Glomerular endothelial cell (primary cell): ENCODE results near the gene SLC4A11. TPM values are rescaled to one million over a fixed set of nuclear protein-coding genes. Genes with fewer than 3 reads are reported as not detected.

Experiments used
- DNase-seq: peaks from one replicate; pipeline ENCODE4 v3.0.0-alpha.2; 2011; ENCODE audit warnings: low read depth, low spot score; ENCODE audit errors: extremely low read depth
- total RNA-seq: library from RNA; depleted of rRNA; stranded (reverse); fragments of >200 nt; gene quantifications from 2 replicates; pipeline ENCODE4 v1.2.3, GENCODE V29; 2015

SLC4A11 gene
- total RNA-seq, 1 donor from 2014 or later, result 11.3 TPM

GRCh38 chr20:3247638-3248037 is 8.6 kb upstream of the SLC4A11 start:
- no peak for DNase-seq

- DNase-seq, result no peak
Measured at GRCh38 chr20:3246682-3247081, 7.7 kb upstream of the SLC4A11 start.

- no peak for DNase-seq
Measured at GRCh38 chr20:3245711-3246110, 6.7 kb upstream of the SLC4A11 start.

GRCh38 chr20:3245156-3245555 is 6.2 kb upstream of the SLC4A11 start:
- DNase-seq, result no peak

GRCh38 chr20:3244613-3245012 is 5.6 kb upstream of the SLC4A11 start:
- DNase-seq, result no peak

- no peak for DNase-seq
Measured at GRCh38 chr20:3243718-3244358, 4.8 kb upstream of the SLC4A11 start.

- DNase-seq, result no peak
Measured at GRCh38 chr20:3242172-3242692, 3.2 kb upstream of the SLC4A11 start.

- DNase-seq, result no peak
Measured at GRCh38 chr20:3240776-3241363, 1.9 kb upstream of the SLC4A11 start.

- DNase-seq, result no peak
Measured at GRCh38 chr20:3239867-3240775, 1.1 kb upstream of the SLC4A11 start.

GRCh38 chr20:3238616-3239025 is 369 bp downstream of the SLC4A11 start:
- no peak for DNase-seq

GRCh38 chr20:3237958-3238615 is 903 bp downstream of the SLC4A11 start:
- DNase-seq, result no peak

GRCh38 chr20:3237011-3237957 is 1.7 kb downstream of the SLC4A11 start:
- no peak for DNase-seq

- DNase-seq, result no peak
Measured at GRCh38 chr20:3235666-3236324, 3.2 kb downstream of the SLC4A11 start.

- no peak for DNase-seq
Measured at GRCh38 chr20:3233991-3234498, 4.9 kb downstream of the SLC4A11 start.

- no peak for DNase-seq
Measured at GRCh38 chr20:3233131-3233990, 5.6 kb downstream of the SLC4A11 start.

GRCh38 chr20:3231889-3232588 is 7.0 kb downstream of the SLC4A11 start:
- DNase-seq, result no peak

GRCh38 chr20:3231116-3231515 is 7.9 kb downstream of the SLC4A11 start:
- DNase-seq, result no peak

- DNase-seq, result no peak
Measured at GRCh38 chr20:3229798-3230197, 9.2 kb downstream of the SLC4A11 start.
